Measurements from ENCODE around the gene CFAP299.
A peak's percentile ranks its signal among the peaks of the same experiment; 100 is the strongest.

CFAP299 gene

DNA sequence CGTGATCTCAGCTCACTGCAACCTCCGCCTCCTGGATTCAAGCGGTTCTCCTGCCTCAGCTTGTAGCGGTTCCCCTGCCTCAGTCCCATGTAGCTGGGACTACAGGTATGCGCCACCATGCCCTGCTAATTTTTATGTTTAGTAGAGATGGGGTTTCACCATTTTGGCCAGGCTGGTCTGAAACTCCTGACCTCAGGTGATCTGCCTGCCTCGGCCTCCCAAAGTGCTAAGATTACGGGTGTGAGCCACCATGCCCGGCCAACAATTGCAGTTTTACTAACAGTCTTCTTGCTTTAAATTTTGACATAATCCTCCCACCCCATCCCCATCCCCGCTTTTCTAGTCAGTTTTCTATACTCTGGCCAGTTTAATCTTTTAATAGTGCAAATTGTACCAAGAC, 112.0 kb downstream of the CFAP299 start:
- no peak for DNase-seq (ENCODE audit: low read depth, low spot score)

DNA sequence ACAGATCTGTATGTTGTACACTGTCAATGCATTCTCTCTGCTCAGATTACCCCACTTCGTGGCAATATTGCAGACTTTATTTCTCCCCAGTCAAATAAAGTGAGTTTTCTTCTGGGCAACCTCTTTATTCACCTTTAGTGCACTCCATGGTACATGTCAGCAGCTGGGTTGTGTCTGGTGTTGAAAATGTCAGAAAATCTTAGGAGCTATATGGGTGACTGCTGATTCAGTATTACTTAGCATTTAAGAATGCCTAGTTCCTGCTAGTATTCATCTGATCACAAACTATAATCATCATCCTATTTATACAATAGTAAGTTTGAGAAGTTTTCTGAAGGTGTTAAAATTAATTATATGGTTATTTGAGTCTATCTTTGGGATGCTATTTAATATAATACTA, 112.5 kb downstream of the CFAP299 start:
- no peak for DNase-seq (ENCODE audit: low read depth, low spot score)

DNA sequence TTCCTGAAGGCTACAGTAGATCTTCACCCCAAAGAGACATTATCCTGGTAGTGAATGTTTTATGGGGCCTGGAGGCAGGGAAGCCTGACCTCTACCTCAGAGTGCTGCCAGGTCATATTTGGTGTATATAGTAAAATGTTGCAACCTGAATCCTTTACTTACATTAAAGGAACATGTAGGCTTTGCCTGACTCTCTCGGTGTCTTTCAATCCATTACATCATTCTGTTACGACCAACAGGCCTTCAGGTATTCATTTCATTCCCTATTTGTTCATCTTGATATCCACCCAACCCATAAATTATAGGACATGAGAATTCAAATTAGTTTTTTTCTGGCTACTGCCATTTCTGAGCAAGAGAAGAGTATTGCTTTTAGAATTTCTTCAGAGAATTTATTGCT, 116.5 kb downstream of the CFAP299 start:
- DNase-seq (ENCODE audit: low read depth, low spot score), result no peak

DNA sequence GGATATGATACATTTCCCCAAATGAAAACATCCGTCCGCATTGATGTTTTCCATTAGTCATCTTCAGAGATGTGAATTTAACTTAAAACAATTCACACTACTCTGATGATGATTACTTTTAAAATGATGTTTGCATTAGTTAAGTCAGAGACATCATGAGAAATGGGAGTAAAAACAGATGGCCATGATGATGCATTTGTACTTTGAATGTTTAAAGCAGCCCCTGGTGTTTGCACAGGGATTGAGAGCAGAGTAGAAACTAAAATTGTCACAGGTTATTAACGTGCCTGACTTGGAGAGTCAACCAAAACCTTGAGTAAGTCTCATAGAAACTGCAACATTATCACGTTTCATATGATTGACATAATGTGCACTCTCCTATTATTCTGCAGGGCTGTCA, 117.2 kb downstream of the CFAP299 start:
- DNase-seq (ENCODE audit: low read depth, low spot score), result no peak

DNA sequence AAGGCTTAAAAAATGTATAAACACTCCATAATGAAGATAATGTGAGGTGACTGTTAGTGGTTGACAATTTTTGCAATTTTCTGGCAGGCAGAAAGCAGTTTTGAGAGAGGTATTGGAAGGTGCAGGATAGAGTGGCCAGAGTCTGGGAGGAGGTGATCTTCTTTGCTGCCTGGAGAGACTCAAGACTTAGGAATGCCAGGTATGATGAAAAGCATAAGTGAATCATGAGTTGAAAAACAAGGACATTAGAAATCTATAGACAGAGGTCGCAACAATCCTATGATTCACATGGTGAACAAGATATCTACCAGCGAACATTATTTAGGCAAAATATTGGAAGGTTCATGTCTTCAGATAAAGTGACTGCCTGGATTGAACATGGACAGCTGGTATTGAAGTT, 118.5 kb downstream of the CFAP299 start:
- no peak for DNase-seq (ENCODE audit: low read depth, low spot score)

DNA sequence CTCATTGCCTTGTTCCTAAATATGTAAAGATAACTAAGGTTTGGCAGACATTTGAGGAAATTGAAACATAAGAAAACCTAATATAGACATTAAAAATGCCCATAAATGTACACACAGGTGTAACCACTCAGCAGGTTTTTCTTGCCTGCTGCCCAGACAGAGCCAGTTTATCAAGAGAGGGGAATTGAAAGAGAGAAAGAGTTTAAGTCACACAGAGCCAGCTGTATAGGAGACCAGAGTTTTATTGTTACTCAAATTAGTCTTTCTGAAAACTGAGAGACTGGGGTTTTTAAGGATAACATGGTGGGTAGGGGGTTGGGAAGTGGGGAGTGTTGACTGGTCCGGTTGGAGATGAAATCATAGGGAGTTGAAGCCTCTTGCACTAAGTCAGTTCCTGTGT, 119.0 kb downstream of the CFAP299 start:
- no peak for DNase-seq (ENCODE audit: low read depth, low spot score)

DNA sequence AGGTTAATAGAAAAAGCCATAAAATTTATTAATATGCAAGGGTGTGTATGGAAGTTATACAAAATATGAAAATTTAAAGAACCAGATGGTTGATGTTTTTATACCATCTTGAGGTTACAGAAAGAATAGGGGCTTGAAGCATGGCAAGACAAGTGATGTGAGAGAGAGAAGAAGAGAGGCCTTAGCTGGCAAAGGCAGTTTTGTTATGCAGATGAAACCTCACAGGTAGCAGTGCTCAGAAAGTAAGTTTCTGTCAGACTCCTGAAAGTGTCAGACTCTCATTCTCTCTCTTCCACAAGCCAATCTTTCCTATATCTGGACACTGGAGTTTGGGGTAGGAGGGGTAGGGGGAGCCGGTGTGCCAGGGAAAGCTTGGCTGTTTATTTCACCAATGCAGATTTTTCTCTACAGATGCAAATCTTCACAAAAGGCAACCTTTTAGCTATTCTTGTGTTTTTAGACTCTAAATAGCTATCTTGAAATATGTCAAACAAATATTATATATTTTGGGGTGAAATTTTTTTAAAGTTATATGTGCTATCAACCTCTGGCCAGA, 124.5 kb downstream of the CFAP299 start:
- DNase-seq (ENCODE audit: low read depth, low spot score), result no peak

DNA sequence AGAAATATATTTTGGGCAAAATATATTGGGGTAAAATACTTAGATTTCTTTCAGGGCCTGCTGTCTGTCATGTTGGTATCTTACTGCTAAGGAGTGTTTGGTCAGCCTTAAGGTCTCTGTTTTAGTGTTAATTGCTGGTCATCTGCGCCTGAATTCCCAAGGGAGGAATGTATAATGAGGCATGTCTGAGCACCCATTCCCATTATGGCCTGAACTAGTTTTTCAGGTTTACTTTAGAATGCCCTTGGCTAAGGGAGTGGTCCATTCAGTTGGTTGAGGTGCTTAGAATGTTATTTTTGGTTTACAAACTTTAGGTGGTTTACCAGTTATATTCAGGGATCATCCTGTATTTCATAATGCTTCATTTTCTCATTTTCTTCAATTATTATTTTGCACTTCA, 125.9 kb downstream of the CFAP299 start:
- DNase-seq (ENCODE audit: low read depth, low spot score), result no peak

DNA sequence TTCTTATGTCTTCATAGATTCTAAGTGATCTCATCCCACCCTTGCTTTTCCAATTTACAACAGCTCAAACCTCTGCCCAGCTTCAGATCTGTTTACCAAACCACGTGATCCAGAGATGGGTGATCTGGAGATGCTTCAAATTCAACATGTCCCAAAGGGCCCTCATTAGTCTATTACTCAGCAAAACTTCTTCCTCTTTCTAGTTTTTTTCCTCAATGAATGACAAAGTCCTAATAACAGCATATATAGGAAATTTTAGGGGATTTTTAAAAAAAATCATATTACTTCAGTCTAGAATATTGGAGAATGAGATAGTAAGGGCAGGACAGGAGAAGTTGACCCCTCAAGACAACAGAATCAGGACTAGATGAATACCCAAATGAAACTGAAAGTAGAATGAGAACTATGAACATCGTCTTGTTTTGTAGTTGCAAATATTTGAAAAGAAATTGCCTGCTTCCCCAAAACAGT, 127.1 kb downstream of the CFAP299 start:
- DNase-seq (ENCODE audit: low read depth, low spot score), result no peak

DNA sequence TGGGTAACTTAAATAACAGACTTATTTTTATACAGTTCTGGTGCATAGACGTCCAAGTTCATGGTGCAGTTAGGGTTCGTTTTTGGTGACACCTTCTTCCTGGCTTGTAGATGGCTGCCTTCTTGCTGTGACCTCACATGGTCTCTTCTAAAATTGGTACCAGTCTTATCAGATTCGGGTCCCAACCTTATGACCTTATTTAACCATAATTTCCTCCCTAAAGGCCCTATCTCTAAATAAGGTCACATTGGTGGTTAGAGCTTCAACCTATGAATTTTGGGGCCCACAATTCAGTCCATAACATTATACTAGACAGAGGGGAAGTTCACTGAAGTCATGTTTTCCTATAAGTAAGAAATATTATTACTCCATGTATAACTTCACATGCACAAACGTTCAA, 128.0 kb downstream of the CFAP299 start:
- no peak for DNase-seq (ENCODE audit: low read depth, low spot score)

DNA sequence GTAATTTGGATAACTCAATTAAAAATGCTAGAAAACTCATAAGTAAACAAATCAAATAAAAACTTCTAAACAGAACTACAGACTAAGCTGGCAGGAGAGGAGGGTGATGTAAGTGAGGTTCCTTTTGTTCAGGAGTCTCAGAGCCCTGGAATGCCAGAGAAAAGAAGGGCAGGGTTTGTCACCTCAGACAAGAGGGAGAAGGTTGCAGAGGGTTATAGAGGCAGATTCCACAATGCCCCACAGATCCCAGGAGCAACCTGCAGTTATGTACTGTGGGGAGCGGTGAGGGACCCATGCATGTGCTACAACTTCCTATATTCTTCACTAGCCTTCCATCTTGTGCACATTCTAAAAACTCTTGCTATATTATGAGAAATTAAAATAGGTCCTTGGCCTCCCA, 129.7 kb downstream of the CFAP299 start:
- DNase-seq (ENCODE audit: low read depth, low spot score), result no peak

DNA sequence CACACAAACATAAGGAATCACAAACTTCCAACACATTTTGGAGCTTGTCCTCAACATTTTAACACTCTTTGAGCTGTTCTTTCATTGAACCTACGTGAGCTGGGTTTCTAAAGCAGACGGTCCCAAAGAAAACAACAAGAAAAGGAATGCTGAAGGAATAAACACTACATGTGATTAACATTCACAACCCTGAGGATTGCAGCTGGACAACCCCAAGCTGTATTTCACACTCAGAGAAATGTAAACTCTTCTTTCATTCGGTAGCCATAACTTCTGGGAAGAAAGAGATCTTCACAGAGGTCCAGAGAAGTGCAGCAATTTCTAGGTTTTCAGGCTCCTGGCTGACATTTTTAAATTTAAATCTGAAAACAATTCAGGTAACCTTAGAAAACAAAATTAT, 130.2 kb downstream of the CFAP299 start:
- no peak for DNase-seq (ENCODE audit: low read depth, low spot score)

DNA sequence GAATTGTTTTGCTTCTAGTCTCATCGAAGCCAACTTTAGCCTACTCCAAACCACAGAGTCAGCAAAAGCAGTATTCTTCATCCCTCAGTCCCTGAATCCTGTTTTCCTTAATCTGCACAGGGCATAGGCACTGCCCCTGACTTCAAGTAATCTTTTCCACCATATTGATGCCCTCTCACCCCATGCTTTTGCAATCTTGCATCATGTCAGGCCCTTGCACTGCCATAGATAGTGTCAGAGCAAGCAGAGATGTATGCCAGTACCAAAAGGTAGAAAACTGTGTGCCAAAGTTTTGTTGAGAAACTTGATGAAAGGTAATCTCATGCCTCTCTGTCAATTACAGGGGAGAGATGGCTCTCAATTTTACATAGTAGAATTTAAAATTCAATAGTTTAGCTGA, 131.1 kb downstream of the CFAP299 start:
- DNase-seq (ENCODE audit: low read depth, low spot score), result no peak

DNA sequence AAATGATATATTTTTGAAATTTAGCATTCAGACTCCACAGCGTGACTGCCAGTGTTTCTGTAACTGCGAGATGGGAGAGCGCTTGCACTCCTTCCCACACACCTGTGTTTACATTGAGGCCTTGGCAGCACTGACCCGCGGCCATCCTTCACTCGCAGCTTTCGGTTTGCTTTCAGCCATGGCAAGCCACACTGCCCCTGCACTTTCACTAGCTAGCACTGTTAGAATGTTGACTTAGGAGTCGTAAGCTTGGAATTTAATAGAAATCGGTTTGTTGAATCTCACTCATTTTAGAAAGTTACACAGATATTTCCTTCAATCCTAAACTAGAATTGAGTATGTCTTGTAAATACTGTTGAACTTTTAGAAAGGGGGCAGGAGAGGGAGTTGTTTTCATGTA, 136.2 kb downstream of the CFAP299 start:
- no peak for DNase-seq (ENCODE audit: low read depth, low spot score)

DNA sequence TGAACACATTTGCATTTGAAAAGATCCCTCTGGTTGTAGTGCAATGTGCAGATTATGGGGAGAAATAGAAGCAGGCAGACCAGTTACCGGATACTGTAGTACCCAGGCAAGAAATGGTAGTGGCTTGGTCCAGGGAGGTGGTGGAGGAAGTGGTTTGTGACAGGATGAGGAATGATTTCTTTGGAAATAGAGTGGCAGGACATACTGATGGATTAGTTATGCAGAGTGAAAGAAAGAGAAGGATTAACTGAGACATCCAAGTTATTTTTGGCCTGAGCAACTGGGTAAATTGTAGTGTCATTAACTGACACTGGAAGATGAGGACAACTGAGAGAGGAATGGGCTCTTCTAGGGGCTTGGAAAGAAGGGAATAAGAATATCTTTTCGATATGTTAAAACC, 139.7 kb downstream of the CFAP299 start:
- DNase-seq (ENCODE audit: low read depth, low spot score), result no peak

DNA sequence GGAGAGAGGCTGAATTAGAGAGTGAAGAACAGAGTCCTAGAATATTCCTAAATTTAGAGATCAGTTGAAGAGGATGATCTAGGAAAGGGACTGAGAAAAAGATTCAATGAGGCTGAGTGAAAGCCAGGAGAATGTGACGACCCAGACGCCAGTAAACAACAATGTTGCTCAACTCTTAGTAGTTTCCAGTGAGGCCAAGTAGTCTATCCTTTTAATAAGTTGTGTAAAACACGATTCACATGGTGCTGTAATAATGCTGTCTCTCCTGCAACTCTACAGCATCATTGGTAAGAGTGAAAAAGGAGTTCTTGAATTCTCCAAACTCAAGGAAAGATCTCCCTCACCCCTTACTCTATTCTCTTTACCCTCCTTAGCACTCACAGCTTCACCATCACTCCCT, 140.3 kb downstream of the CFAP299 start:
- no peak for DNase-seq (ENCODE audit: low read depth, low spot score)

DNA sequence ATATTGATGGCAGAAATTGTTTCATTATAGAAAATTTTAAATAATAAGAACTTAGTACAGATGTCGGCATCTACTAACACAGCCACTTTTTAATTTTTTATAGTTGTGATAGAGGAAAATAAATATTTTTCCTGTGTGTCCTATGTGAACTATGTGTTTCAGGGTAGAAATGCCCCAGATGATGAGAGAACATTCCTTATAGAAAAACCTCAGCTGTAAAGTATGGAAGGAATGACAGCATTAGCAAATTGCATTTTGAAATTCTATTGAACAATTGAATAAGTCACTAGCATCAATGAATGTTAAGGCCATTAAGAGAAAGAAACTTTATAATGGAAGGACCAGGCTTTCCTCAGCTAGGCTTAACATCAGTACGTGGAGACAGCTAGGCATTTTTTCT, 149.2 kb downstream of the CFAP299 start:
- no peak for DNase-seq (ENCODE audit: low read depth, low spot score)

DNA sequence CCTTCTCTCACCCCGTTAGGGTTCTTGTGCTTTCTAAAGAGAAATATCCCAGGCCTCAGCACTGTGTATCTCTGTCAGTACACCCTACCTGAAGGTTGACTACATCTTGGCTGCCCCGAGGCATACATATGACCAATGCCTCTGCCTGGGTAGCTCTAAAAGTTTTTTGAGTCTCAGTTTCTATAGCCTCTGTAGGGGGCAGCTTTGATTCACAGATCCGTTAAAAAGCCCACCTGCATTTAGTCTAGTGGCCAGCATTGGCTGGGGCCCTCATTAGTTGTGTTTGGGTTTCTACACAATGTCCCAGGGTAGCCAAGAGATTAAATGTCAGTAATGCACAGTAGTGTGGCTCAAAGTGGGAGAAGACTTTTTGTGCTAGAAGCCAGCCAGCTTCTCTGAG, 151.1 kb downstream of the CFAP299 start:
- DNase-seq (ENCODE audit: low read depth, low spot score), result no peak

DNA sequence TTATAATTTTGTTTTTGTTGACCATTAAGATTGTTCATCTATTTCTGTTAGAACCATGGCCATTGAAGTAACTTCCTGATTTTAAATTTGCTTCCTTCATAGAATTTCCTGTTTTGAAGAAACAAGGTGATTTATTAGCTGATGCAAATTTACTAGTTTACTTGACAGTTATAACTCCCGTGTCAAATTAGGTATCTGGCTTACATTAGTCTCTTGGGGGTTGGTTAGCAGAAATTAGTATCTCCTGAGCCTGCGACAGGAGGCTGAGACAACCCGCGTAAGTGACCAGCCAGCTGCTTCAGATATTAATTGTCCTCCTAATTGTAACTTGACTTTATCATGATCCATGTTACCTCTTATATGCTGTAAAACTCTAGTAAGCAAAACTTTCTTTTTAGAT, 154.3 kb downstream of the CFAP299 start:
- DNase-seq (ENCODE audit: low read depth, low spot score), result no peak

DNA sequence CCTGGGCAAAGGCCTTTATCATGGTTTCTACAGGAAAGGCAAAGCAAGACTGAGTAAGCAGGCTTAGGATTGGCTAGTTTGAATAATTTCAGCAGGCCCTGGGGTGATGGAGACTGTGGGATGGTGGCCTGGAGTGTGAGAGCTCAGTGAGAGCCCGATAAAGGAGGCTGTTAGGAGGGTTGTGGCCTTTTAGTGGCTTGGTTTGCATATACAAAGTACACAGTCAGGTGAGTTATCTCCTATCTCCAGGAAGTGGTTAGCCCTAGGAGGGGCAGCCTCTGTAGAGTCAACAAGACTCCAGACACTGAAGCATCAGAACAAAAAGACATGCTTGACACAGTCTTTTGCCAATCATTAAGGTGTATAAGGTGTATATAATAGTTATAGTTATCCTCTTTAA, 157.2 kb downstream of the CFAP299 start:
- DNase-seq (ENCODE audit: low read depth, low spot score), result peak; percentile 10

DNA sequence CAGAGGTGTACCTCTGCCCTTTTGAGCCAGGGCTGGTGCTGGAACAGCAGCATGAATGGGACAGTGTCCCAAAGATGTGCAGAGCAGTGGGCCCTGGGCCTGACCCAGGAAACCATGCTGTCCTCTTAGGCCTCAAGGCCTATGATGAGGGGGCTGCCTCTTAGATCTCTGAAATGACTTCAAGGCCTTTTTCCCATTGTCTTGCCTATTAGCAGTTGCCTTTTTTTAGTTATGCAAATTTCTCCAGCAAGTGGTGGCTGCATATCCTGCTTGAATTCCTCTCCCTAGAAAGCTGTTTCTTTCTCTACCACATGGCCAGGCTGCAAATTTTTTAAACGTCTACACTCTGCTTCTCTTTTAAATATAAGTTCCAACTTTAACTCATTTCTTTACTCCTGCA, 160.3 kb downstream of the CFAP299 start:
- no peak for DNase-seq (ENCODE audit: low read depth, low spot score)

DNA sequence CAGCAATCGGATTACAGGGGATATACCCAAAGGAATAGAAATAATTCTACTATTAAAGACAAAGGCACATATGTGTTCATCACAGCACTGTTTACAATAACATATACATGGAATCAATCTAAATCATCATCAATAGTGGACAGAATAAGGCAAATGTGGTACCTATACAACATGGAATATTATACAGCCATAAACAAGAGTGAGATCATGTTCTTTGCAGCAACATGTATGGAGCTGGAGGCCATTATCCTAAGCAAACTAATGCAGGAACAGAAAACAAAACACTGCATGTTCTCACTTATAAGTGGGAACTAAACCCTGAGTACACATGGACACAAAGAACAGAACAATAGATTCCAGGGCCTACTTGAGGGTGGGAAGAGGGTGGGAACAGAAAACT, 163.2 kb downstream of the CFAP299 start:
- no peak for DNase-seq (ENCODE audit: low read depth, low spot score)

DNA sequence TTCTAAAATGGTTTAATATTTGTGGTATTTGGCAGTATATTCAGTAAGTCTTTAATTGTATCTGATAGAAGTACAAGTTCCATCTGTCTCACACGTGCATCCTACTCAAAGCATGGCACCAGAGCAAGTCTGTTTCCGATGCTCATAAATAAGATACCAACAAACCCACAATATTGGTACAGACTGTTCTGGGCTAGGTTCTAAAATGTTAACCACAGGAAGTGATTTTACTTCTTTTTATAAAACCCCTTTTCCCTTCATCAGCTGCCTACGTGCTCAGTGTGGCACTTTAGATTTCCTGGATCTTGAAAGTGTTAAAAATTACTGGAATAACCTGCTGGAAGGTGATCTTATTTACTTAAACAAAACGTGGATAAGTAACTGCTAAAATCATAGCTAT, 165.1 kb downstream of the CFAP299 start:
- DNase-seq (ENCODE audit: low read depth, low spot score), result no peak

DNA sequence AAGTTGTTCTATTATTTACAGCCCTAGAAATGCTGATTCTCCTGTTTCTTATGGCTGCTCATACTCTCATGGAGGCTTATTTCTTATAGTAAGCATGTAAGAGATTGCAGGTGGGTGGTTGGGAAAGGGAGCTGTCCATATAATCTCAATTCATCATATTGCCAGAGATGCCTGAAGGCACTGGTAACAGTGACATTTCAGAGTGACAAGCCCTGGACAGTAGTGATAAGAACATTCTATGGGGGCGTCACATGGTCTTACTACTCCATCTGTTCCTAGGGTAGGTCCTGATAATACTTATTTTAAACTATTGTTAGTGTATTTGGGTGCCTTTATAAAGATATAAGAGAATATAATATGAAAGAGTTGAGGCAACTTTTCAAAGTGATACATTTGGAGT, 171.5 kb downstream of the CFAP299 start:
- DNase-seq (ENCODE audit: low read depth, low spot score), result no peak

DNA sequence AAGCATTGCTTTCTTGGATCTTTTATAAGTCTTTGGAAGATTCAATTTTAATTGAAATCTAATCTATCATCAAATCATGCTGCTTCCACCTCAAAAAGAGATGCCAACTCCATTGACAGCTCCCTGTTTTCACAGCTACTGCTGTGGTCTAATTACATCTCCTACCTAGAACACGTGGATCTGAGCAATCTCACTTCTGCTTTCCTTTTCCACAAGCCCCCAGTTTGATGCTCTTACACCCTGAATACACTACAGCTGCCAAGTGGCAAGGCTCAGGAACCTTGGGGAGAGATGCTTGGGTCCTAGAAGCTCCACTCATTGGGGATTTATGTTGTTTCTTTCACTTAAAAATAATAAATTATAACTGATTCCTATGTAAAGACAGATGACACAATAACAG, 172.0 kb downstream of the CFAP299 start:
- DNase-seq (ENCODE audit: low read depth, low spot score), result no peak
